GM03348 (cell line): ENCODE measurements around the gene ZNF730.
A peak's percentile ranks its signal among the peaks of the same experiment; 100 is the strongest.
"Not testable (repeated sequence)": the region's sequence is repeated elsewhere in the genome, so short reads cannot be mapped to it uniquely, and the experiment has no call there.

ENCODE experiments used
- DNase-seq: peaks from one replicate; pipeline ENCODE4 v3.0.0; 2012; ENCODE audit warnings: low spot score

The ZNF730 gene

DNA sequence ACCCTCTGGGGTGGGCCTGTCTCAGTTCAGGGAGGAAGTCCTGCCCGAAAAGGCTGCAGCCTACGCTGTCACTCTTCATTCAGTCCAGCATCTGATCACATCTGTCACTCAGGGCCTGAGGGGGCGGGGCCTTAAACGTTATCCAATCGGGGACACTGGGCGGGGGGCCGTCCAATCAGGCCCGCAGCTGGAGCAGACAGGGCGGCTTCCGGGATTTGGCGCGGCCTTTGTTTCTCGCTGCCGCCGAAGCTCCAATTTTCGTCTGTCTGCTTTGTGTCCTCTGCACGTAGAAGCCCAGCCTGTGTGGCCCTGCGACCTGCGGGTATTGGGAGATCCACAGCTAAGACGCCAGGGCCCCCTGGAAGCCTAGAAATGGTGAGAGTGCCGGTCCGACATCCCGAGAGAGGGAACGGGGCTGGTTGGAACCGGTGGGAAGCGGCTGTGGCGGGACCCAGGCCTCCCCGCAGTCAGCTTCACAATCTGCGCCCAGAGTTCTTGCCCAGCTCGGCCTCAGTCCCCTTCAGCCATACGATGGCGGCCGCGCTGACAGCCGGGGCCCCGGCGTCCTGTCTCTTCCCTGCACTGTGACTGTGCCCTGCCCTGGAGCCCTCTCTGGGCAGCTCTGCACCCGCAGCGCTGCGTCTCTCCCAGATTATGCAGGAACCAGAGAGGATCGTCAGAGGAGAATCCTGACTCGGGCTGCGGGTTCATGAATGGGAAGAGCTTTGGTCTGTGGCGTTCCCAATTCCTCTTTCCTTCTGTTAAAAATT, at the start of gene ZNF730:
TSS of gene ZNF730 (plus strand) at position 224 of the 770 bp plus-strand sequence. CDS start at position 373, 149 bp downstream.
- peak; percentile 88 for DNase-seq

DNA sequence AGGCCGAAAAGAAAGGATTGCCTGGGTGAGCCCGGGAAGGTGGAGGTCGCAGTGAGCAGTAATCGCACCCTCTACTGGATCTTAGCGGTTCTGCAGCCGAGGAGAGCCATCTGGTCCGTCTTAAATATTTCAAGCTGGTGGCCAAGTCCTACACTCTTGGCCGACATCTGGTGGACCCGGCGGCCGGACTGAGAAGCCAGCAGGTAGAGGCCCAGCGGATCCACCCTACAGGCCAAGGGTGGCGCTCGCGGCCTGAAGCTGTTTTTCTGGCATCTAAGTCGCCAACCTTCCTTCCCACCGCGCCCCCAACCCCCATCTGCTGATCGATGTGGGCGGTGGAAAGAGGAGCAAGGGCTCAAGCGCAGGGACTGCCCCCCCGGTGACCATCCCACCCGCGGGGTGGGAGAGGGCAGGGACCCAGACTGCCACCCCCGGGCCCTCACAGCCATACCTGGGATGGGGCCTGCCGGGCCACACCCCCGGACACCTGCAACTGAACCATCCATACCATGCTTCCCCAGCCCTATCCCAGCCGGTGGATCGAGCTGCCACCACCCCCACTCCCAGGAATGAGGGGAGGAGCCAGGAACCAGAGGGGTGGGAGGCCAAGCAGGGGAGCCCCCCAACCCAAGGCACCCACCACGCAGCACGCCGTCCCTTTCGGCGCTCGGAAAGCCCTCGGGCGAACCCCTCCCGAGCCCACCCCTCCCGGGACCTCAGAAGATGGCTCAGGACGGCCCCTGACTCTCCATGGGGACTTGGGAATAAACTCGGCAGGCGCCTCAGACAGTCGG, 46.3 kb upstream of the ZNF730 start:
- DNase-seq, result peak; percentile 12

DNA sequence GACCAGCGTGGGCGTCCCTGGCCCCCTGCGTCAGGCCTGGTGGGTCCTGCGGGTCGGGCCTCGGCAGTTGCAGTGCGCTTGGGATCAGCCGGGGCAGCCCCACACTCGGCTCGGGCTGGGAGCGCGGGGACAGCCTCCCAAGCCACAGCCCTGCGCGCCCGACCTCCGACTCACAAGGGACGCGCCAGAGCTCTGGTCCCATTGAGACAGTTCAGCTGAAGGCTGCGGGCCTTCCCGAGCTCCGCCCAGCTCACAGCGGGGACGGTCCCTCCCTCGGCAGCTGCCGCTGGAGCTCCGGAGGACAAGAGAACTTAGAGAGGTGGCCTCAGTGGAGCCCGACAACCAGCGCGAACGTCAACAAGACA, 45.7 kb upstream of the ZNF730 start:
- DNase-seq, result peak; percentile 17

DNA sequence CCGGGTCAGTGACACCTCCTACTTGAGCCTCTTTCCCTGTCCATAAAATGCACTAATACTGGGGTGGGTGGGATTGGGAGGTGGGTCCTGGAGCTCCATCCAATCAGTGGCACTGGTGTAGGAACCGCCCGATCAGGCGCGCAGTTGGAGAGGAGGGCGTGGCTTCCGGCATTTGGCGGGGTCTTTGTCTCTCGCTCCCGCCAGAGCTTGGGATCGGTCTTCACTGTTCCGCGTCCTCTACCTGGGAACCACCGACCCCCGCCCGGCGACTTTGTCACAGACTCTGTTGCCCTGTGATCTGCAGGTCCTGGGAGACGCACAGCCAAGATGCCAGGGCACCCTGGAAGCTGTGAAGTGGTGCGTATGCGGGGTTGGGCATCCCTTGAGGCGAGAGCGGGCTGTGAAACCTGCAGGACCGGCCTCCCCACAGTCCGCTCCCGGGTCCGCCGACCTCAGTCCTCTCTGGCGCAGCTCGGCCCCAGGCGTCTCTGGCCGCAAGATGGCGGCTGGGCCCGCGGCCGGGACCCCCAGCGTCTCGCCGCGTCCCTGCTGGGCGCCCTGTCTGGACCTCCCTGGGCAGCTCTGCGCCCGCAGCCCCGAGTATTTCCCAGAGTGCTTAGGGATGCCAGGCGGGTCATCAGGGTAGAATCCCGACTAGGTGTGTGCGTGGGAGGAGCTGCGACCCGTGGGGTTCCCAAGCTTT, 41.6 kb upstream of the ZNF730 start:
- peak; percentile 16 for DNase-seq

DNA sequence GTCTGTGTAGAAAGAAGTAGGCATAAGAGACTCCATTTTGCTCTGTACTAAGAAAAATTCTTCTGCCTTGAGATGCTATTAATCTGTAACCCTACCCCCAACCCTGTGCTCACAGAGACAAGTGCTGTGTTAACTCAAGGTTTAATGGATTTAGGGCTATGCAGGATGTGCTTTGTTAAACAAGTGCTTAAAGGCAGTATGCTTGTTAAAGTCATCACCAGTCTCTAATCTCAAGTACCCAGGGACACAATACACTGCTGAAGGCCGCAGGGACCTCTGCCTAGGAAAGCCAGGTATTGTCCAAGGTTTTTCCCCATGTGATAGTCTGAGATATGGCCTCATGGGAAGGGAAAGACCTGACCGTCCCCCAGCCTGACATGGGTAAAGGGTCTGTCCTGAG, 39.0 kb upstream of the ZNF730 start:
- not testable (repeated sequence) for DNase-seq

DNA sequence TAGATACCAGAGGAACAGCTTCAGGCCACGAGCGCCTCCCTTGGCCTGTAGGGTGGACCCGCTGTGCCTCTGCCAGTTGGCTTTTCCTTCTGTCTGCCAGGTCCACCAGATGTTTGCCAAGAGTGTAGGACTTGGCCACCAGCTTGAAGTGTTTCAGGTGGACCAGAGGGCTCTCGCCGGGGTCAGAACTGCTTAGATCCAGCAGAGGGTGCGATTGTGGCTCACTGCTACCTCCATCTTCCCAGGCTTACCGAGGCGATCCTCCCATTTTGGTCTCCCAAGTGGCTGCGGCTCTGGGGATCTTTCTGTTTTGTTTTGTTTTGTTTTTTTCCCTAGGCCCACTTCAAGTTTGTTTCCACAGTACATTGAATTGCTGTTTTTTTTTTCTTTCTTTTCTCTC, 23.0 kb upstream of the ZNF730 start:
- DNase-seq, result no peak

DNA sequence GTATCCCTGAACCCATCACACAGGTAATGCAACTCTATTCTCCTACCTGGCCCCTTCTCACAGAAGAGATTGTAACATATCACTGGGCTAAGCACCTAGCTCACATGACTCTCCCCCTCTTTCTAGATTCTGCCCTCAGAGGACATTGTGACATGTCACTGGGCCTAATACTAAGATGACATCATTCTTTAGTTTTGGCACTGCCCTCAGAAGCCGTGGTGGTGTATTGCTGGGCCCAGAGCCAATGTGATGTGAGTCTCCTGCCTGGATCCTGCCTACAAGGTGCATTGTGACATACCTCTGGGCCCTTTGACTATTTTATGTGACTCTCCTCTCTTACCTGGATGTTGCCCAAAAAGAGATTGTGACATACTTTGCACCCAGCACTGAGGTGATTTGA, 21.4 kb upstream of the ZNF730 start:
- no peak for DNase-seq

DNA sequence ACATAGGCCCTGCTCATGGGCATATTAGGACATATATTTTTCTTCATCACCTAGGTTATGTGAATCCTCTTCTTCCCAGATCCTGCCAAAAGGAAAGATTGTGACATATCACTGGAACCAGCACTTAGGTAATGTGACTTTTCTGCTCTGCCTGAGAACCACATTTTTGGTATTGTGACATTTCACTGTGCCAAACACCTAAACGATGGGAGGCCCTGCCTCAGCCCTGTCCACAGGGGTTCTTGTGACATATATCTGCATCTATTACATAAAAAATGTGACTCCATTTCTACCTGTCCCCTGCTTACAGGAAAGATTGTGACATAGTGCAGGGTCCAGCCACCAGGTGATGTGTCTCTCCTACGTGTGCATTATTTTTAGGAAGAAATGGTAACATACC, 18.5 kb upstream of the ZNF730 start:
- no peak for DNase-seq

DNA sequence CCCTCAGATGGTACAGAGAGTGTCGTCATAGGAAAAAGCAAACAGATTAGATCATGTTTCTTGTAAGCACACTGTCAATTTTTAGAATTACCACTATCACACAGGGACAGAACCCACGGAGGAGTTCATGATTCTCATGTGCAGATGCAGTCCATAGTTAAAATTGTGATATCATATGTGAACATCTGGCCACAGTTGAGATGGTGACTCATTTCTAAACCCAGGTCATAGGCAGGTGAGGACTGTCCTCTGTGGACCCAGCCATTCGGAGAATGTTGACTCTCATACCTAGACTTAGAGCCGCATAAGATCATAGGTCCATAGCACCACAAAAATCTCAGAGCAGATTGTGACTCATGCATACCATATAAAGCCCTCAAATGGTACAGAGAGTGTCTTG, 17.8 kb upstream of the ZNF730 start:
- no peak for DNase-seq

DNA sequence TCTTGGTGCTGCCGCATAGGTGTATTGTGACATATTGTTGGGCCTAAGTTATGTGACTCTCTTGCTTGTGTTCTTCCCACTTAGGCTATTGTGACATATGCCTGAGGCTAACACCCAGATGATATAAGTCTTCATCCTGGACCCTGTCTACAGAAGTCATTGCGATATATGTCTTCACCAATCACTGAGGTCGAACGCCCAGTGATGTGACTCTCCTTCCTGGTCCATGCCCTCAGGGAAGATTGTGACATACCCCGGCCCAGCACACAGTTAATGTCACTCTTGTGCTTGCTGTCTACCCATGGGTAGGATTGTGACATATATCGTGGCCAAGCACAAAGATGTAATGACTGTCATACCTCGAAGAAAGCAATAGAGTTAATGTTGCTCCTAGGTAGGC, 16.9 kb upstream of the ZNF730 start:
- no peak for DNase-seq

DNA sequence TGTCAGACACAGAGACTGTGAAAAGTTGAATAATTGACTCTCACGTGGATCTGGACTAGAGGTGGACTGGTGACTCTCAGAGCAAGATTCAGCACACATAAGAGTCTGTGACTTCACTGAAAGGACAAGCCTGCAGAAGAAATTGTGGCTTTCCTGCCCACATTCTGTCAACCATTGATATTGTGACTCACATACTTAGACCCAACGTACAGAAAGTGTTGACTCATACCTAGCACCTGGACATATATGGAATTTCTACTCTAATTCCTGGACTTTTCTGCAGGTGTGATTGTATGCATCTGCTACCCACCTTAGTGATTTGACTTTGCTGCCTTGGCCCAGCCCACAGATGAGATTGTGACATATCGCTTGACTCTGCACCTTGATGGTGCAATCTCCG, 15.6 kb upstream of the ZNF730 start:
- no peak for DNase-seq

DNA sequence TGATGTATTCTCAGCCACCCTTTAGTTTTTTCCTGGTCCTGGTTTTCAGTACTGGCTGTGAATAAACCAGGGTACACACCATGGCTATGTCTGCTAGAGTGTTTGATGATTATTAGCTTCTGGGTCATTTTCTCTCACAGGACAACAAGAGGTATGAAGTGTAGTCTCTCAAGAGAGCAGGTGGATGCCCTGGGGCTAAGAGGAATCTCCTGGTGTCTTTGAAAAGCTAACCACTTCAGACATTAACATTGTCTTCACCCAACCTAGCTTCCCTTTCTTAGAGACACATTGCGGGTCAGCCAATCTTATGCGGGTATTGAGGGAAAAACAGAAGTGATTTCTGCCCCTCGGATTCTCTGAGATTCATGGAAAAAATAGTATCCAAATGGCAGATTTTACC, 1.6 kb downstream of the ZNF730 start:
- no peak for DNase-seq

DNA sequence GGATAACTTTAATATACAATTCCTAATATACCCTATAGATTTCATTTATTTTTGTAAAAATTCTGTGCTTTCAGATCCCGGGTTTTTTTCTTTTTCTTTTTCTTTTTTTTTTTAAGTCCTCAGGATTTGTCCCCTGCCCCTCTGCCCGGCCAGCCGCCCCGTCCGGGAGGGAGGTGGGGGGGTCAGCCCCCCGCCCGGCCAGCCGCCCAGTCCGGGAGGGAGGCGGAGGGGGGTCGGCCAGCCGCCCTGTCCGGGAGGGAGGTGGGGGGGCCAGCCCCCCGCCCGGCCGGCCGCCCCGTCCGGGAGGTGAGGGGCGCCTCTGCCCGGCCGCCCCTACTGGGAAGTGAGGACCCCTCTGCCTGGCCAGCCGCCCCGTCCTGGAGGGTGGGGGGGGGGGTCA, 17.4 kb downstream of the ZNF730 start:
- DNase-seq, result not testable (repeated sequence)

DNA sequence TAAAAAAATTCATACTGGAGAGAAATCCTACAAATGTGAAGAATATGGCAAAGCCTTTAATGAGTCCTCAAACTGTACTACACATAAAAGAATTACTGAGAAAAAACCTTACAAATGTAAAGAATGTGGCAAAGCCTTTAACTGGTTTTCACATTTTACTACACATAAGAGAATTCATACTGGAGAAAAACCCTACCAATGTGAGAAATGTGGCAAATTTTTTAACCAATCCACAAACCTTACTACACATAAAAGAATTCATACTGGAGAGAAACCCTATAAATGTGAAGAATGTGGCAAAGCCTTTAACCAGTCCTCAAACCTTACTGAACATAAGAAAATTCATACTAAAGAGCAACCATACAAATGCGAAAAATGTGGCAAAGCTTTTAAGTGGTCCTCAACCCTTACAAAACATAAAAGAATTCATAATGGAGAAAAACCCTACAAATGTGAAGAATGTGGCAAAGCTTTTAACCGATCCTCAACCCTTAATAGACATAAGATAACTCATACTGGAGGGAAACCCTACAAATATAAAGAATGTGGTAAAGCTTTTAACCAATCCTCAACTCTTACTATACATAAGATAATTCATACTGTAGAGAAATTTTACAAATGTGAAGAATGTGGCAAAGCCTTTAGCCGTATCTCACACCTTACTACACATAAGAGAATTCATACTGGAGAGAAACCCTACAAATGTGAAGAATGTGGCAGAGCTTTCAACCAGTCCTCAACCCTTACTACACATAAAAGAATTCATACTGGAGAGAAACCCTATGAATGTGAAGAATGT, 29.0 kb downstream of the ZNF730 start:
- no peak for DNase-seq

DNA sequence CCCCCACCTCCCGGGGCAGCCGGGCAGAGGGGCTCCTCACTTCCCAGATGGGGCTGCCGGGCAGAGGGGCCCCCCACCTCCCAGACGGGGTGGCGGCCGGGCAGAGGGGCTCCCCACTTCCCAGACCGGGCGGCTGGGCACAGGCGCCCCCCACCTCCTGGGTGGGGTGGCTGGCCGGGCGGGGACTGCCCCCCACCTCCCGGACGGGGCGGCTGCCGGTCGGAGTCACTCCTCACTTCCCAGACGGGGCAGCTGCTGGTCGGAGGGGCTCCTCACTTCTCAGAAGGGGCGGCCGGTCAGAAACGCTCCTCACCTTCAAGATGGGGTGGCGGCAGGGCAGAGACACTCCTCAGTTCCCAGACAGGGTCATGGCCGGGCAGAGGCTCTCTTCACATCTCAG, 43.9 kb downstream of the ZNF730 start:
- DNase-seq, result no peak

DNA sequence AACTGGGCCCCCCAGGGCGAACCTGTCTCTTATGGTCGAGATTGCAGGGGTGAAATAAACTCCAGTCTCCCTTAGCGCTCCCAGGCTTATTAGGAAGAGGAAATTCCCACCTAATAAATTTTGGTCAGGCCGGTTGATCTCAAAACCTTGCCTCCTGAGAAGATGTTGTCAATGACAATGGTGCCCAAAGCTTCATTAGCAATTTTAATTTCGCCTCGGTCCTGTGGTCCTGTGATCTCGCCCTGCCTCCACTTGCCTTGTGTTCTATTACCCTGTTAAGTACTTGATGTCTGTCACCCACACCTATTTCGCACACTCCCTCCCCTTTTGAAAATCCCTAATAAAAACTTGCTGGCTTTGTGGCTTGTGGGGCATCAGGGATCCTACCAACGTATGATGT, 51.5 kb downstream of the ZNF730 start:
- not testable (repeated sequence) for DNase-seq

DNA sequence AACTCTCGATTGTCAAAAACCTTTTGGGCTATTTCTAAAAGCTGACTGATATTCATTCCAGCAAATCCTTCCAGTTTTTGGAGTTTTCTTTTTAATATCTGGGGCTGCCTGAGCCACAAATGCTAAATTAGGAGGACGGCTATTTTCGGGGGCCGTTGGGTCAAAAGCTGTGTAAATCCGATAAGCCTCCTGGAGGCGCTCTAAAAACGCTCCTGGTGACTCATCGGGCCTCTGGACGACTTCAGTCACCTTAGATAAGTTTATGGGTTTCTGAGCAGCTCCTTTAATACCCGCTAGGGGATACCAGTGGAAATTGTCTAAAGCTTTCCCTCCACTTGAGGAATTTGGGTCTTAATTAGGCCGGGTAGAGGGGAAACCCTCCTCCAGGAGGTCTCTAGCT, 66.4 kb downstream of the ZNF730 start:
- DNase-seq, result no peak

DNA sequence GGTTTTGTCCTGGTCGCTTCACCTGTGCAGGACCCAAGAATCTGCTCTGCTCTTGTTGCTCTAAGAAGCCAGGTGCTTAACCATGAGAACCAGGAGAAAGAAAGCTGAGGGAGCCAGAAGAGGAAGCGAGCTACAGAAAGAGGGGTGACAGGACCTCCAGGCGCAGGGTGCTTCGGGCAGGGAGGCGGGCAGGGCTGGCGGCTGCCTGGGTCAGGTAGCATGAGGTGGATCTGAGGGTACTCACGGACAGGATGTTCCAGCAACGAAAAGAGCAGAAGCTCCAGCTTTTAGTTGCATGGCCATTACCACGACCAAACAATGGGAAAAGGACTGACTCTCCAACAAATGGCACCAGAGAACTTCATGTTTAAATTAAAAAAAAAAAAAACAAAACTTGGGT, 73.5 kb downstream of the ZNF730 start:
- DNase-seq, result no peak
